ENCODE measurements around the gene CDS1.
"Not testable (repeated sequence)": the region's sequence is repeated elsewhere in the genome, so short reads cannot be mapped to it uniquely, and the experiment has no call there.

Gene CDS1

GRCh38 chr4:84677093-84677492 is 94.2 kb downstream of the CDS1 start:
- no peaks in the 10 kb centered on the region for H3K4me1 ChIP-seq (ENCODE audit: insufficient read depth, low read length)
- H3K27ac ChIP-seq (ENCODE audit: low read length): no peak overlapping the region
- peaks cover 83% of the 10 kb centered on the region for H3K36me3 ChIP-seq (ENCODE audit: insufficient read depth, low read depth, low read length)

GRCh38 chr4:84677995-84678394 is 95.1 kb downstream of the CDS1 start:
- peaks cover 83% of the 10 kb centered on the region for H3K36me3 ChIP-seq (ENCODE audit: insufficient read depth, low read depth, low read length)
- no peak overlapping the region for H3K27ac ChIP-seq (ENCODE audit: low read length)
- no peaks in the 10 kb centered on the region for H3K27me3 ChIP-seq (ENCODE audit: insufficient read depth, low read length)
- no peak overlapping the region for H3K4me3 ChIP-seq (ENCODE audit: low read length)
- H3K9me3 ChIP-seq (ENCODE audit: insufficient read depth, low read depth, low read length): no peaks in the 10 kb centered on the region
- no peak overlapping the region for H3K9ac ChIP-seq (ENCODE audit: low read depth, low read length)
- no peaks in the 10 kb centered on the region for H3K4me1 ChIP-seq (ENCODE audit: insufficient read depth, low read length)

More at GRCh38 chr4:84677093-84677492, 94.2 kb downstream of the CDS1 start:
- Histone ChIP-seq H3K4me3 (ENCODE audit: low read length) (no peak overlapping the region), H3K9ac (ENCODE audit: low read depth, low read length) (no peak overlapping the region), H3K27me3 (ENCODE audit: insufficient read depth, low read length) (no peaks in the 10 kb centered on the region), H3K9me3 (ENCODE audit: insufficient read depth, low read depth, low read length) (no peaks in the 10 kb centered on the region)

GRCh38 chr4:84678976-84679744 is 96.2 kb downstream of the CDS1 start:
- H3K9ac ChIP-seq (ENCODE audit: low read depth, low read length): no peak overlapping the region
- H3K36me3 ChIP-seq (ENCODE audit: insufficient read depth, low read depth, low read length): peaks cover 84% of the 10 kb centered on the region
- H3K27ac ChIP-seq (ENCODE audit: low read length): no peak overlapping the region
- no peaks in the 10 kb centered on the region for H3K4me1 ChIP-seq (ENCODE audit: insufficient read depth, low read length)
- no peak overlapping the region for H3K4me3 ChIP-seq (ENCODE audit: low read length)
- H3K9me3 ChIP-seq (ENCODE audit: insufficient read depth, low read depth, low read length): no peaks in the 10 kb centered on the region
- no peaks in the 10 kb centered on the region for H3K27me3 ChIP-seq (ENCODE audit: insufficient read depth, low read length)

- no peaks in the 10 kb centered on the region for H3K4me1 ChIP-seq (ENCODE audit: insufficient read depth, low read length)
- H3K4me3 ChIP-seq (ENCODE audit: low read length): no peak overlapping the region
- no peaks in the 10 kb centered on the region for H3K9me3 ChIP-seq (ENCODE audit: insufficient read depth, low read depth, low read length)
- no peaks in the 10 kb centered on the region for H3K27me3 ChIP-seq (ENCODE audit: insufficient read depth, low read length)
- H3K36me3 ChIP-seq (ENCODE audit: insufficient read depth, low read depth, low read length): peaks cover 87% of the 10 kb centered on the region
- H3K9ac ChIP-seq (ENCODE audit: low read depth, low read length): no peak overlapping the region
- H3K27ac ChIP-seq (ENCODE audit: low read length): no peak overlapping the region
Observed at GRCh38 chr4:84680956-84681355, 98.0 kb downstream of the CDS1 start.

GRCh38 chr4:84681486-84682274 is 98.8 kb downstream of the CDS1 start:
- peaks cover 84% of the 10 kb centered on the region for H3K36me3 ChIP-seq (ENCODE audit: insufficient read depth, low read depth, low read length)
- H3K9me3 ChIP-seq (ENCODE audit: insufficient read depth, low read depth, low read length): no peaks in the 10 kb centered on the region
- no peaks in the 10 kb centered on the region for H3K27me3 ChIP-seq (ENCODE audit: insufficient read depth, low read length)
- no peaks in the 10 kb centered on the region for H3K4me1 ChIP-seq (ENCODE audit: insufficient read depth, low read length)
- H3K27ac ChIP-seq (ENCODE audit: low read length): no peak overlapping the region
- no peak overlapping the region for H3K9ac ChIP-seq (ENCODE audit: low read depth, low read length)
- H3K4me3 ChIP-seq (ENCODE audit: low read length): no peak overlapping the region

- not testable (repeated sequence) for H3K9me3 ChIP-seq (ENCODE audit: insufficient read depth, low read depth, low read length); H3K27me3 ChIP-seq (ENCODE audit: insufficient read depth, low read length); H3K4me3 ChIP-seq (ENCODE audit: low read length); H3K27ac ChIP-seq (ENCODE audit: low read length); H3K9ac ChIP-seq (ENCODE audit: low read depth, low read length); H3K4me1 ChIP-seq (ENCODE audit: insufficient read depth, low read length)
- peaks cover 80% of the 10 kb centered on the region for H3K36me3 ChIP-seq (ENCODE audit: insufficient read depth, low read depth, low read length)
Observed at GRCh38 chr4:84682661-84683060, 99.7 kb downstream of the CDS1 start.

GRCh38 chr4:84683064-84683850 is 100.3 kb downstream of the CDS1 start:
- no peaks in the 10 kb centered on the region for H3K27me3 ChIP-seq (ENCODE audit: insufficient read depth, low read length)
- no peaks in the 10 kb centered on the region for H3K4me1 ChIP-seq (ENCODE audit: insufficient read depth, low read length)
- no peak overlapping the region for H3K27ac ChIP-seq (ENCODE audit: low read length)
- peaks cover 81% of the 10 kb centered on the region for H3K36me3 ChIP-seq (ENCODE audit: insufficient read depth, low read depth, low read length)
- no peaks in the 10 kb centered on the region for H3K9me3 ChIP-seq (ENCODE audit: insufficient read depth, low read depth, low read length)
- no peak overlapping the region for H3K4me3 ChIP-seq (ENCODE audit: low read length)
- H3K9ac ChIP-seq (ENCODE audit: low read depth, low read length): no peak overlapping the region

GRCh38 chr4:84684361-84684760 is 101.4 kb downstream of the CDS1 start:
- H3K9me3 ChIP-seq (ENCODE audit: insufficient read depth, low read depth, low read length): no peaks in the 10 kb centered on the region
- H3K27ac ChIP-seq (ENCODE audit: low read length): no peak overlapping the region
- no peak overlapping the region for H3K9ac ChIP-seq (ENCODE audit: low read depth, low read length)
- peaks cover 81% of the 10 kb centered on the region for H3K36me3 ChIP-seq (ENCODE audit: insufficient read depth, low read depth, low read length)
- no peaks in the 10 kb centered on the region for H3K27me3 ChIP-seq (ENCODE audit: insufficient read depth, low read length)
- H3K4me1 ChIP-seq (ENCODE audit: insufficient read depth, low read length): no peaks in the 10 kb centered on the region
- H3K4me3 ChIP-seq (ENCODE audit: low read length): no peak overlapping the region

- Histone ChIP-seq H3K4me3 (ENCODE audit: low read length) (no peak overlapping the region), H3K9me3 (ENCODE audit: insufficient read depth, low read depth, low read length) (no peaks in the 10 kb centered on the region), H3K27me3 (ENCODE audit: insufficient read depth, low read length) (no peaks in the 10 kb centered on the region), H3K9ac (ENCODE audit: low read depth, low read length) (no peak overlapping the region), H3K4me1 (ENCODE audit: insufficient read depth, low read length) (no peaks in the 10 kb centered on the region), H3K36me3 (ENCODE audit: insufficient read depth, low read depth, low read length) (peaks cover 86% of the 10 kb centered on the region), H3K27ac (ENCODE audit: low read length) (no peak overlapping the region)
Observed at GRCh38 chr4:84685105-84685504, 102.2 kb downstream of the CDS1 start.

- Histone ChIP-seq H3K9ac (ENCODE audit: low read depth, low read length) (no peak overlapping the region), H3K36me3 (ENCODE audit: insufficient read depth, low read depth, low read length) (peaks cover 87% of the 10 kb centered on the region), H3K27me3 (ENCODE audit: insufficient read depth, low read length) (no peaks in the 10 kb centered on the region), H3K4me3 (ENCODE audit: low read length) (no peak overlapping the region), H3K27ac (ENCODE audit: low read length) (no peak overlapping the region), H3K9me3 (ENCODE audit: insufficient read depth, low read depth, low read length) (no peaks in the 10 kb centered on the region), H3K4me1 (ENCODE audit: insufficient read depth, low read length) (peaks cover 4% of the 10 kb centered on the region; the same call in 1 of the 2 replicates)
Observed at GRCh38 chr4:84688605-84689004, 105.7 kb downstream of the CDS1 start.

GRCh38 chr4:84689197-84689596 is 106.3 kb downstream of the CDS1 start:
- Histone ChIP-seq H3K4me3 (ENCODE audit: low read length) (no peak overlapping the region), H3K4me1 (ENCODE audit: insufficient read depth, low read length) (peaks cover 4% of the 10 kb centered on the region; the same call in 1 of the 2 replicates), H3K27ac (ENCODE audit: low read length) (no peak overlapping the region), H3K9ac (ENCODE audit: low read depth, low read length) (no peak overlapping the region), H3K36me3 (ENCODE audit: insufficient read depth, low read depth, low read length) (peaks cover 86% of the 10 kb centered on the region), H3K9me3 (ENCODE audit: insufficient read depth, low read depth, low read length) (no peaks in the 10 kb centered on the region), H3K27me3 (ENCODE audit: insufficient read depth, low read length) (no peaks in the 10 kb centered on the region)
